ENCODE measurements around the gene TMX4.

DNA sequence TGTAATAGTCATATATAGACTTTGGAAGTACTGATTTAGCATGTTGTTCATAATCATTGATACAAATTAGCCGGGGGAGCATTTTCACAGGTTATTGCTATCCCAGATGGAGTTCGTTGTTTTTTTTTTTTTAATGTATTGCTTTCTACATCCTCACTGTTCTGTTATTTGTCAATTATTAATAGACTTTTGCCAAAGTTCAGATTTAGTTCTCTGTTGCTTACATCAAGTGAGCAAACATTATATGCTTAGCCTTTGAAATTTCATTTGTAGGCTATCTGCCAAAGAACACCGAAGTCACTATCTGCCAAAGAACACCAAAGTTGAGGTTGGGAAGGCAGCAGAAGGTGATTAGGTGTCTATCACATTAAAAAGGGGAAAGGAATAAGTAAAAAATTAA lies 79.2 kb downstream of the TMX4 start, which contains the start of gene HAO1:
- TF ChIP-seq POLR2AphosphoS5 (IDR thresholded peaks at IDR 0.05; ENCODE audit: borderline replicate concordance, low read depth, low read length) (no peak), EZH2 (IDR thresholded peaks at IDR 0.05) (no peak)
